Epithelial cell of esophagus (primary cell): ENCODE results near the gene ST8SIA2.

Experiments used
- DNase-seq: peaks from one replicate; pipeline ENCODE4 v3.0.0; 2010; ENCODE audit warnings: low read depth
- H3K4me3 ChIP-seq: 2 replicates; pipeline ENCODE4 v1.5.1; 2011; ENCODE audit warnings: mild to moderate bottlenecking, low read length, control low read depth
- TF ChIP-seq, protein P1 (sequence below): IDR thresholded peaks from 2 replicates; pipeline ENCODE4 v1.5.1; 2011; ENCODE audit warnings: low read depth, mild to moderate bottlenecking, low read length, control low read depth, inconsistent platforms; ENCODE audit not compliant: insufficient read depth; ENCODE audit errors: missing control alignments

ST8SIA2 gene

DNA sequence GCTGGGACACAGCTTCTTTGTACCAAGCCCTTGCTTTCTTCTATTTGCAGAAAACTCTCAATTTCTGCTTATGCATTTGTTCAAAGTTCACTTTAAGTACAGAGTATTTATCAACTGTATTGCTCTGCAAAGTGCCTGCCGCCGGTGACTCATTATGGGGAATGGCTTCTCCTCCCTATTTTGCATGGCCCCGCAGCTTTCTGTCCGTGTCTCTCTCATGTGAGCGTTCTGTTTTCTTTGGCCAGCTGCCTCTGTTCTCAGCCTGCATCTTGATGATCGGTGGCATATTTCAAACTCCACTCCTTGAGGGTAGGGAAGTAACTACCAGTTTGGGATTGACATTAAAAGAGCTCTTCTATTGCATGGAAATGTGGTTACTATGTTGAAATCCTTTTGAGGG lies 28.6 kb upstream of the ST8SIA2 start:
- no peak overlapping the region for H3K4me3 ChIP-seq
- TF ChIP-seq, protein P1, sequence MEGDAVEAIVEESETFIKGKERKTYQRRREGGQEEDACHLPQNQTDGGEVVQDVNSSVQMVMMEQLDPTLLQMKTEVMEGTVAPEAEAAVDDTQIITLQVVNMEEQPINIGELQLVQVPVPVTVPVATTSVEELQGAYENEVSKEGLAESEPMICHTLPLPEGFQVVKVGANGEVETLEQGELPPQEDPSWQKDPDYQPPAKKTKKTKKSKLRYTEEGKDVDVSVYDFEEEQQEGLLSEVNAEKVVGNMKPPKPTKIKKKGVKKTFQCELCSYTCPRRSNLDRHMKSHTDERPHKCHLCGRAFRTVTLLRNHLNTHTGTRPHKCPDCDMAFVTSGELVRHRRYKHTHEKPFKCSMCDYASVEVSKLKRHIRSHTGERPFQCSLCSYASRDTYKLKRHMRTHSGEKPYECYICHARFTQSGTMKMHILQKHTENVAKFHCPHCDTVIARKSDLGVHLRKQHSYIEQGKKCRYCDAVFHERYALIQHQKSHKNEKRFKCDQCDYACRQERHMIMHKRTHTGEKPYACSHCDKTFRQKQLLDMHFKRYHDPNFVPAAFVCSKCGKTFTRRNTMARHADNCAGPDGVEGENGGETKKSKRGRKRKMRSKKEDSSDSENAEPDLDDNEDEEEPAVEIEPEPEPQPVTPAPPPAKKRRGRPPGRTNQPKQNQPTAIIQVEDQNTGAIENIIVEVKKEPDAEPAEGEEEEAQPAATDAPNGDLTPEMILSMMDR, result no peak
- peak; percentile 16 for DNase-seq

DNA sequence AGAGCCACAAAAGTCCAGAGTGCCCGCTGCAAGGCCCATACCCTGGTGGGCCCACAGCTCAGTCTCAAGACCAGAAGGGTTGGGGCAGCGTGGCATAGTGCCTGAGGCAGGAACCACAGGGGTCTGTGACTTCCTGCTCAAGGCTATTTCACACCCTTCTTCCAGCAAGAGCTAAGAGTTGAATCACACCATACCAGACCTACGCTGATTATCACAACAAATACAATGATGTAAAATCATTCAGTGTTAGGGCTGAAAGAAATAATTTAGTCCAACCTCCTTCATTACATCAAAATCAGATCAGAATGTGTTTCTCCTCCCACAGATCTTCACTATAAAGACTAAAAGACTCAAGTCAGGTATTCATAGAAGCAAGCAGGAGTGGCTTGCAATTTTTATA lies 27.8 kb upstream of the ST8SIA2 start:
- TF ChIP-seq, protein P1, result no peak
- no peak for DNase-seq
- no peak overlapping the region for H3K4me3 ChIP-seq

DNA sequence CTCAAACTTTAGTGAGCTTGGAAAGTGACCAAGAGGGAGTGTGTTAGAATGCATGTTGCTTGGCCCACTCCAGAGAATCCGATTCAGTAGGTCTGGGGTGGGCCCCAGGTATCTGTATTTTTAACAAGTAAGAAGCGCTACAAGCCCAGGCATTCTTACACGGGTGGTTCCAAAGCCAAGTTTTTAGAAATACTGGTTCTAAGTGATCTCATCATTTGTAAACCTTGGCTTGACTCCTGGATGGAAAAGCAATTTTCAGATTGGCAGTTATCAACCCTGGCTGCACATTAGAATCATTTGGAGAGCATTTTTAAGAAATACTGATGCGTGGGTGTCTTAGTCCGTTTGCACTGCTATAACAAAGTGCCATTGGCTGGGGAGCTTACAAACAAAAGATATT lies 27.3 kb upstream of the ST8SIA2 start:
- no peak for DNase-seq
- H3K4me3 ChIP-seq, result no peak overlapping the region
- TF ChIP-seq, protein P1, result no peak

DNA sequence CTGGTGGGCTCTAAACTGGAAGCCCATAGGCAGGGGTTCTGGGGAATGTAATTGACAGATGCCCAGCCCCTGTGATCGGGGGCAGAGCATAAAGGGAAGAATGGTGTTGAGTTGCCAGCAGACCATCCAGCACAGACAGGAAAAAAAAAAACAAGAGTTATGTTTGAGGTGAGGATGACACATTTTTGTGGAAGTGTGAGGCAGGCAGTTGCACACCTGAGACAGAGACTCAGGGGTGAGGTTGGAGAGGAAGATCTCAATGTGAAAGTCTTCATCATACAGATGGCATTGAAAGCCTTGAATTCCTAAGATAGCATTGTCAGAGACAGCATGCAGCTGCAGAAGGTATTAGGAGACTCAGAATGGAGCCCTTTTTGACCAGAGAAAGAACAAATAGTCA lies 18.6 kb upstream of the ST8SIA2 start:
- TF ChIP-seq, protein P1, result no peak
- no peak overlapping the region for H3K4me3 ChIP-seq
- DNase-seq, result no peak

DNA sequence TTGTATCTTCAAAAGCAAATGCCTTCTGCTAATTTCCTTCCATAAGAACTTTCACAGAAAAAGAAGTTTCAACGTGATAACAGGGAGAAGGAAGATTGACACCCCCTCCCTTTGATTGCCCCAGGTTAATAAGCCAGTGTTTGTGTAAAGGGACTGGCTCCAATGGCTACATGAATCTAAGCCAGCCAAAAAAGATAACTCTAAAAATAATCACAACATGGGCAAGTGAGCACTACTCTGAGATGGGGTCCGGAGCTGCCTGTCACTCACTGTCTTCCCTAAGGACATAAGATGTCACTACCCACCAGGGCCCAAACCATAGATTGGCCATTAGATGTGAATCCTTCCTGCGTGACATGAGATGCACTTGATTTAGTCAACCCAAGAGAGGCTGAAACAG lies 17.6 kb upstream of the ST8SIA2 start:
- TF ChIP-seq, protein P1, result no peak
- H3K4me3 ChIP-seq, result no peak overlapping the region
- no peak for DNase-seq

DNA sequence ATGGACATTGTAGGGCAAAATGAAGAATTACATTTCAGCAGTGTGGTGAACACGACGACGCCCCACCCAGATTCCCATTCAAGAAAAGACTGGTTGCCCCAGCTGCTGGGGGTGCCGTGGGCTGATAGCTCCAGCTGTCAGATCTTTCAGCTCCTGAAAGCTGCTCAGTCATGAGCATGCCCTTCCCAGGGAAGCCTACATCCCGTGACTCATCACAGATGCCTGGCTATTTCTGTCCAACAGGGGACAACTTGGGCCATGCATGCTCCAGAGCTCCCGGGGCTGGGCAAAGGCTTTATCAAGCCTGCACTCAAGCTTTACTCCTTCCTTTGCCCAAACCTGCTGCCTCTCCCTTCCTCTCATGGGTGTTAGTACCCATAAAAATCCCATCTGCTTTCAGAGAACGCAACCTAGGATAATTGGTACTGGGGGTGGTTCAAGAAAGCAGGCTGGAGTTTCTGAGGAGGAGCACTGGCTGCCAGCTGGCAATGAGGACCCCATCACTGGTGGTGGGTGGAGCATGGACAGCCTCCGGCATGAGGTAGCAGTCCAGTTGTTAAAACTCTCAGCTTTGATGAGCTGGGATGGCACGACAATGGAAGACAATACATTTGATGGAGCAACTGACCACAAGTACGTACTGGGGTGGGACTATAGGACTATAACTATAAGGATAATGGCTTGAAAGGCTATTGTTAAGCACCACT lies 16.4 kb upstream of the ST8SIA2 start:
- no peak overlapping the region for H3K4me3 ChIP-seq
- TF ChIP-seq, protein P1, result no peak
- DNase-seq, result no peak
